GM12878 (cell line): ENCODE measurements around the gene PJA1. TPM values are rescaled to one million over a fixed set of nuclear protein-coding genes. Genes with fewer than 3 reads are reported as not detected.

ENCODE experiments used
- ATAC-seq: fragments of 200-7000 bp; cut with Tn5 transposase; 3 replicates; pipeline ENCODE4 v1.9.1; 2020; ENCODE audit warnings: mild to moderate bottlenecking, moderate library complexity
- BruUV-seq: library from RNA; stranded (reverse); fragments of 400-500 nt; replicated peaks from 2 replicates; lab custom pipeline; 2021; lab: Mats Ljungman, UMichigan
- CTCF ChIA-PET: fragments of 300-600 bp; sonication (Branson Sonifier 250); formaldehyde crosslinking; extraction: SDS; loops from one replicate; lab custom pipeline; 2021; ENCODE audit warnings: inconsistent platforms; lab: Yijun Ruan, JAX
- POLR2A ChIA-PET: fragments of 350-600 bp; formaldehyde crosslinking; extraction: SDS; loops from one replicate; lab custom pipeline; 2021; ENCODE audit warnings: inconsistent platforms; lab: Charles Lee
- RAD21 ChIA-PET: fragments of 300-600 bp; sonication (Branson Sonifier 250); formaldehyde crosslinking; loops from one replicate; lab custom pipeline; 2023; ENCODE audit warnings: antibody characterized with exemption; ENCODE audit not compliant: unreplicated experiment; lab: Charles Lee
- SMC1A ChIA-PET: fragments of 300-600 bp; sonication (Branson Sonifier 250); formaldehyde crosslinking; loops from one replicate; lab custom pipeline; 2023; ENCODE audit not compliant: unreplicated experiment, uncharacterized antibody; lab: Charles Lee
- DNase-seq: peaks from one replicate; pipeline ENCODE4 v3.0.0-alpha.2; 2011; ENCODE audit warnings: low read depth, low spot score
- FAIRE-seq: peaks from 3 replicates; lab custom pipeline; 2011; peaks lifted over from hg19 to GRCh38; lab: Jason Lieb, UNC
- H2AFZ ChIP-seq: 2 replicates; pipeline ENCODE4 v1.6.0; 2011; ENCODE audit warnings: low read depth, low read length, control low read depth; ENCODE audit not compliant: control insufficient read depth
- H3K27ac ChIP-seq: 2 replicates; pipeline ENCODE4 v1.5.1; 2011; ENCODE audit warnings: control low read depth; ENCODE audit not compliant: control insufficient read depth, insufficient read depth
- H3K27me3 ChIP-seq, 2 experiments: replicated peaks in 1 of 2; 2 replicates each; pipeline versions ENCODE4 v1.6.0 to v1.6.1; 2011; ENCODE audit warnings: low read length in 1 of 2; ENCODE audit not compliant: control insufficient read depth in 2 of 2, insufficient read depth in 2 of 2
- H3K36me3 ChIP-seq, 2 experiments: 2 replicates each; pipeline ENCODE4 v1.5.1; 2011; ENCODE audit warnings: low read length in 1 of 2; ENCODE audit not compliant: control insufficient read depth in 2 of 2, insufficient read depth in 2 of 2
- H3K4me1 ChIP-seq: 2 replicates; pipeline ENCODE4 v1.6.1; 2011; ENCODE audit warnings: mild to moderate bottlenecking, low read length, moderate library complexity, mixed read lengths; ENCODE audit not compliant: control insufficient read depth, insufficient read depth
- H3K4me2 ChIP-seq: 2 replicates; pipeline ENCODE4 v1.6.0; 2011; ENCODE audit warnings: control low read depth; ENCODE audit not compliant: control insufficient read depth, insufficient read depth
- H3K4me3 ChIP-seq: fragments of 200-600 bp; sonication (generic); 2 replicates; pipeline ENCODE4 v1.5.1; 2016
- H3K79me2 ChIP-seq: 2 replicates; pipeline ENCODE4 v1.6.0; 2011; ENCODE audit warnings: low read length; ENCODE audit not compliant: control insufficient read depth, insufficient read depth
- H3K9ac ChIP-seq: 2 replicates; pipeline ENCODE4 v1.8.0; 2011; ENCODE audit warnings: low read length, control low read depth, mixed read lengths; ENCODE audit not compliant: control insufficient read depth, insufficient read depth
- H3K9me3 ChIP-seq: replicated peaks from 3 replicates; pipeline ENCODE4 v1.5.1; 2011; ENCODE audit warnings: mild to moderate bottlenecking, low read length; ENCODE audit not compliant: control insufficient read depth, insufficient read depth
- H4K20me1 ChIP-seq: 2 replicates; pipeline ENCODE4 v1.6.0; 2011; ENCODE audit not compliant: control insufficient read depth, insufficient read depth
- BCL11A ChIP-seq: IDR thresholded peaks from 2 replicates; pipeline ENCODE4 v1.6.1; 2011; ENCODE audit warnings: low read depth, low read length
- ETV6 ChIP-seq, 2 experiments: fragments of 450-650 bp in 1 of 2; IDR thresholded peaks in 1 of 2; conservative IDR thresholded peaks in 1 of 2; 2 replicates each; pipeline ENCODE4 v1.6.1; 2014; ENCODE audit warnings: antibody characterized with exemption in 1 of 2, borderline replicate concordance in 1 of 2, low read depth in 1 of 2, mild to moderate bottlenecking in 1 of 2, moderate library complexity in 1 of 2
- FOXK2 ChIP-seq: fragments of 450-650 bp; IDR thresholded peaks from 2 replicates; pipeline ENCODE4 v1.6.1; 2017; ENCODE audit warnings: mild to moderate bottlenecking, moderate library complexity
- HCFC1 ChIP-seq: fragments of 150-350 bp; IDR thresholded peaks from 2 replicates; pipeline ENCODE4 v1.6.1; 2014; ENCODE audit warnings: low read length
- IRF4 ChIP-seq: IDR thresholded peaks from 2 replicates; pipeline ENCODE4 v1.6.1; 2011; ENCODE audit warnings: low read depth, low read length
- NKRF ChIP-seq: fragments of 450-650 bp; conservative IDR thresholded peaks from 2 replicates; pipeline ENCODE4 v1.6.1; 2017; ENCODE audit warnings: mild to moderate bottlenecking, moderate library complexity
- RUNX3 ChIP-seq: IDR thresholded peaks from 2 replicates; pipeline ENCODE4 v1.6.1; 2012; ENCODE audit warnings: low read length, inconsistent platforms
- SMARCA5 ChIP-seq: fragments of 450-650 bp; IDR thresholded peaks from 2 replicates; pipeline ENCODE4 v1.6.1; 2017; ENCODE audit warnings: mild to moderate bottlenecking
- TARDBP ChIP-seq: IDR thresholded peaks from 2 replicates; pipeline ENCODE4 v1.6.1; 2016; ENCODE audit warnings: borderline replicate concordance
- WGBS: methylation state at CpG from one replicate; pipeline ENCODE4 v1.1.6; 2016; ENCODE audit warnings: low lambda C conversion rate; ENCODE audit not compliant: insufficient replicate concordance, insufficient coverage; ENCODE audit errors: missing lambda C conversion rate; 5-methylcytosine and 5-hydroxymethylcytosine counted together
- in situ Hi-C: fragments of 300-500 bp; cut with MboI; formaldehyde crosslinking; loops from 9 replicates; pipeline ENCODE4 v1.14.3; 2018; ENCODE audit warnings: mixed read lengths
- intact Hi-C: fragments of 100-400 bp; cut with micrococcal nuclease; formaldehyde crosslinking; loops from one replicate; pipeline ENCODE4 v1.14.2; 2022; ENCODE audit not compliant: unreplicated experiment
- polyA plus RNA-seq, 11 experiments: library from polyadenylated mRNA; depleted of rRNA in 4 of 11; unstranded in 6 of 11; stranded (reverse) in 5 of 11; fragments of >200 nt; fragmentation: Nextera tagmentation in 4 of 11; fragmentation: Illumina TruSeq in 1 of 11; extraction: Ambion mirVana in 4 of 11; extraction: Trizol in 1 of 11; gene quantifications; 1 replicate in 1 of 11; 2 replicates in 10 of 11; pipeline versions ENCODE4 v1.2.1 to v1.2.3, GENCODE V29; 2011 to 2016; ENCODE audit warnings: inconsistent platforms in 2 of 11, missing spikeins in 2 of 11, low read depth in 1 of 11
- total RNA-seq, 4 experiments: library from RNA; depleted of rRNA in 3 of 4; stranded (reverse); fragments of >200 nt in 3 of 4; fragmentation: Illumina TruSeq in 1 of 4; extraction: Trizol in 1 of 4; gene quantifications; 2 replicates each; pipeline versions ENCODE4 v1.2.1 to v1.2.3, GENCODE V29; 2013 to 2021

The PJA1 gene
- total and polyA plus RNA-seq, 10 of the 15 experiments (the other 5 are each of a cell fraction or from before 2014, with no cell fraction given), result 5.2 to 19.5 (median 10.8) TPM

DNA sequence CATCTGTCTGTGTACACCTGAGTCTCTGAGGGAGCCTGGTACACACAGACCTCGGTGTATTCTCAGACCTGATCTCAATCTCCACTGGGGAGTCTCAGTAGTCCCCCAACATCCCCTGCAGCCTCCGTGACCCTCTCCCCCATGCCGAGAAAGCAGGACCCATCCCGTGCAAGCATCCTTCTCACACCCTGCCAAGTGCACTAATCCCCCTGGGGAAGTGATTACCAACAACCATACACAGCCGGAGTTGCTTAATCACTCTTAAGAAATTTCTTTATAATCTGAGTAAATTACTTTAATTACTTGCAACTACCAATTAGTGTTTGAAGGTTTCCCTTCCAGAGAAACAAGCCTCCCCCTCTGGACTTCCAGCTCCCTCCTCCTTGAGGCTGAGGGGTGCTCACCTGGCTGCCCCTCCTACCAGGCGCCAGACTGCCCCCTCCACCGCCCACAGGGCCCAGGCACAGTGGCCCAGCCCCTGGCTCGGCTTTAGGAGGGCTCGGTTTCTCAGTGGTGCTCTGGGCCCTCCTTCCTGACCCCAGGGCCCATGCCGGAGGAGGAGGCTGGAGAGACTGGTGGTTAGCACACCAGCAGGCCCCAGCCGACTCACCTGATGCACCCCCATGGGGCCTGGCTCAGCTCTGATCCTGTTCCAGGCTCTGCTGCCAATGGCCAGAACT, 43.8 kb downstream of the PJA1 start:
- SMC1A ChIA-PET, result no interaction called here
- Histone ChIP-seq H3K36me3 (no peaks in the 10 kb centered on the region), H3K79me2 (no peaks in the 10 kb centered on the region), H3K4me2 (no peak overlapping the region), H3K4me1 (no peaks in the 10 kb centered on the region), H4K20me1 (no peaks in the 10 kb centered on the region), H3K4me3 (no peak overlapping the region), H3K27me3 (no peaks in the 10 kb centered on the region; a peak in 1 of 4 replicates), H3K27ac (no peak overlapping the region), H2AFZ (no peak overlapping the region), H3K9ac (no peak overlapping the region), H3K9me3 (no peaks in the 10 kb centered on the region)
- in situ Hi-C loops (no loop called here), intact Hi-C loops (loop anchor here (10.0 kb wide), 1 partner anchor 297 kb away; the partner anchor contains the start of gene EFNB1)
- TF ChIP-seq FOXK2 (no peak), RUNX3 (no peak), BCL11A (no peak), TARDBP (no peak), IRF4 (no peak), HCFC1 (no peak), NKRF (no peak), ETV6 (conservative IDR thresholded peaks at IDR 0.05 in 1 of 2, IDR thresholded peaks at IDR 0.05 in 1 of 2; ENCODE audit: borderline replicate concordance in 1 of 2, low read depth in 1 of 2) (no peak), SMARCA5 (no peak)
- FAIRE-seq, result no peak
- no TSS peak for BruUV-seq
- no peak for ATAC-seq
- POLR2A ChIA-PET, result no interaction called here
- CTCF ChIA-PET, result no interaction called here
- no peak for DNase-seq
- 24% methylated on average over 11 of the region's 11 CpGs for WGBS
- RAD21 ChIA-PET, result no interaction called here
